Islet of Langerhans (tissue), 1 donor: ENCODE results near the gene RHO.

ENCODE experiments used
- FAIRE-seq: peaks from one replicate; lab custom pipeline; 2011; peaks lifted over from hg19 to GRCh38; lab: Jason Lieb, UNC

RHO gene

DNA sequence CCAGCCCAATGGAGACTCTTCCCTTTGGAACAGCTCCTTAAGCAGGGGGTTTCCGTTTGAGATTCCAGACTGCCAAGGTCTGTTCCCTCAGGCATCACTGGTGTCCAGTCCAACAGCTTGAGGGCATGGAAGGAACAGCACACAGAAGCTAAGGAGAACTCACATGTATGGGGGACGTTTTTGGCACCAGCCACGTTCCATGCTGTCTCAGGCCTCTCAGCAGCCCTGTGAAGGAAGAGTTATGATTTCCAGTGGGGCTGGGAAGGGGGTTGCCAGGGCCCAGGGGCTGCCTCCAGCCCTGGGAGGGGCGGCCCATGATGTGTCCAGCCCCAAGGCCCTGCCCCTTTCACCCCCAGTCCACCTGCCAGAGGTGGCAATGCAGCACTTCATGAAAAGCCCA lies 7.5 kb upstream of the RHO start:
- FAIRE-seq: no peak

DNA sequence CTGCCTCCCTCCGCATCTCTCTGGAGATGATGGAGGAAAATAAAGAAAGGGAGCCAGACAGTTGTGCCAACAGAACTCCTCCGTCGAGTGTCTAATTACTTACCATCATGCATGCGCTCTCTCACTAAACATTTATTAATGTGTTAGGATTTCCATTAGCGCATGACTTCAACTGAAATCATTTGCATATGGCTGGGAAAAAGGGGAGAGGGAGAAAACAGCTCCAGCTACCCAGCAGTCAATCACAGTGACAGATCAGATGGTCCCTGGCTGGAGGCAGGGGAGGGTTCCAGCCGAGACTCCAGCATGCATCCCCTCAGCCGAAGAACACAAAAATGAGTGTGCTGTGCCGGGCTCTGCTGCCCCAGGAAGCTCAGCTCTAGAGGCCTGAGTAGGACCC lies 6.8 kb upstream of the RHO start:
- FAIRE-seq: no peak

DNA sequence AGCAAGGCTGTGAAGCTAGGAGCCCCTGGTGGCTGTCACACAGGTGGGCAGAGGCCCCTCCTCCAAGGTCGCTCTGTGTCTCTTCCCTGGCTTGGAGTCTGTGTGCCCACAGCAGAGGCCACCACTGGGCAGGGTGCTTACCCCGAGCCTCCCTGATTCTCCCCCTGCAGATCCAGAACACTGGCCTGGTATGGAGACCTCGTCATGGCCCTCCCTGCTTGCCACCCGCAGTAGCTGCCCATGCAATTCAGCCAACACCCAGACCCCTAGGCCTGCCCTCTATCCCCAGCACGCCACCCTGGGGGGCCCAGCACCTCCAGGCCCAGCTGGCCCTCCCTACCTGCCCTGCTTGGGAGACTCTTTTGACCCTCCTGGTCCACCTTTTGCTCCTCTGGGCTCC lies 5.5 kb upstream of the RHO start:
- FAIRE-seq: no peak

DNA sequence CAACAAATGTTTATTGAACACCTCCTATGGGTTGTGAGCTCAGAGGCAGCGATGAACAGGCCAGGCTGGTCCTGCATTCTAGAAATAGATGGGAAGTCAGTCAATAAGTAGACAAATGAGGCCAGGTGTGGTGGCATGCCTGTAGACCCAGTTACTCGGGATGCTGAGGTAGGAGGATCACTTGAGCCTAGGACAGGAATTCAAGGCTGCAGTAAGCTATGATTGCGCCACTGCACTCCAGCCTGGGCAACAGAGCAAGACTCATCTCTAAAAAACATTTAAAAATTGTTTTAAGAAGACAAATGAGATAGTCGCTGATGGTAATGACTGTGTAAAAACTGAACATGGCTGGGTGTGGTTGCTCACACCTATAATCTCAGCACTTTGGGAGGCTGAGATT lies 4.4 kb upstream of the RHO start:
- FAIRE-seq: no peak

DNA sequence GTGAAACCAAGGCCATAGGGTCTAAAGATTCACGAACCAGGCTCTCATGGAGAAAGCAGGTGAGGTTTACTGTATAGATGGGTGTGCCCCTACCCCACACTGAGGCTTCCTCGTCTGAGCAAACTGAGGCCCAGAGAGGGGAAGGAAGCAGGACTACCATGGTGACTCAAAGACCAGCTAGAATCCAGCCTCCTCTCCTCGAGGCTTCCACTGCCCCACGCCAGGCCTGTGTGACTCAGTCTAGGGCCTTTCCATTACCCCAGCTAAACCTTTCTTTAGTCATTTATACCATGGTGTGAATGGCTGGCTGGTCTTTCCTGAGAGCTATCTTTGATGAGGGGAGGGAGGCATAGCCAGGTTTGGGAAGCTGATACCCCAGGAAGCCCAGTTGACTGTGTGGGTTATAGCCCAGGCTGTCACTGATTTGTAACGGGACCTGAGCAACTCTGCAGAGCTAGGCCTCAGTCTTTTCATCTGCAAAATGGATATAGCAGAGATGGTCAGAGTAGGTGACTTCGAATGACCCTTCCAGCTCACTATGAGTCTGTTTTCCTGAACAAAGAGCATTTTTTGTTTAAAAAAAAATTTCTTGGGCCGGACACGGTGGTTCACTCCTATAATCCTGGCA lies 3.0 kb upstream of the RHO start:
- no peak for FAIRE-seq

DNA sequence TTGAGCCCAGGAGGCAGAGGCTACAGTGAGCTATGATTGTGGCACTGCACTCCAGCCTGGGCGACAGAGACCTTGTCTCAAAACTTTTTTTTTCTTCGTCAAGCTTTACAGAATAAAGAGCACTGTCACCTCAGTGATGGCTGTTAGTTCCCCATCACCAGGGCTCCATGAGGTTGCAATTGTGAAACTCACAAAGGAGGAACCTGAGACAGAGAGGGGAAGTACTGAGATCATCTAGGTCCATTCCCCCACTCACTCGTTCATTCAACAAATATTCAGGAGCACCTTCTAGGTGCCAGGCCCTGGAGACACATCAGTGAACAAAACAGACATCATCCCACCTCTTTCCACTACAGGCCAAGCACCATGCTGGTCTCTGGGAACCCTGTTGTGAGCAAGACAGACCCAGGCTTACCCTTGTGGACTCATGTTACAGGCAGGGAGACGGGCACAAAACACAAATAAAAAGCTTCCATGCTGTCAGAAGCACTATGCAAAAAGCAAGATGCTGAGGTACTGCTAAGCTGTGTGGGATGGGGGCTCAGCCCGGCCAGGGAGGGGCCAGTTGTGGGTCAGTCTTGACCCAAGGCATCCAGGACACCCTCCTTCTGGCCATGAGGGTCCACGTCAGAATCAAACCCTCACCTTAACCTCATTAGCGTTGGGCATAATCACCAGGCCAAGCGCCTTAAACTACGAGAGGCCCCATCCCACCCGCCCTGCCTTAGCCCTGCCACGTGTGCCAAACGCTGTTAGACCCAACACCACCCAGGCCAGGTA lies 2.1 kb upstream of the RHO start:
- no peak for FAIRE-seq

DNA sequence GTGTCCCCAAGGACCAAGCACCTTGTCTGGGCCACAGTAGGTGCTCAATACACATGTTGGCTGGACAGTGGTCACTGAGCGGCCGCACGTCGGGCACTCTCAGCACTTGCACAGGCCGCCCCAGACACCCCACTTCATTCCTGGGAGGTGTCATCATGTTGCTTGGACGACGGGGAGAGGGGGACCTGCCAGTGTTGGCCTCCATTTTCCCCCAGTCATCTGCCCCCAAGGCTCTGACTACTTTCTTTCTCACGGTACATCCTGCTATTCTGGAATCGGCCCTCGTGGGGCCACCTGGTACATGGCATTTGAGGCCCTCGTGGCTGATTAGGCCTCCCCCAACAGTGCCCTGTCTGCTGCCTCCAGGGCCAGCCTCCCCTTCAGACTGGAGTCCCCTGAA lies 1.2 kb upstream of the RHO start:
- no peak for FAIRE-seq

DNA sequence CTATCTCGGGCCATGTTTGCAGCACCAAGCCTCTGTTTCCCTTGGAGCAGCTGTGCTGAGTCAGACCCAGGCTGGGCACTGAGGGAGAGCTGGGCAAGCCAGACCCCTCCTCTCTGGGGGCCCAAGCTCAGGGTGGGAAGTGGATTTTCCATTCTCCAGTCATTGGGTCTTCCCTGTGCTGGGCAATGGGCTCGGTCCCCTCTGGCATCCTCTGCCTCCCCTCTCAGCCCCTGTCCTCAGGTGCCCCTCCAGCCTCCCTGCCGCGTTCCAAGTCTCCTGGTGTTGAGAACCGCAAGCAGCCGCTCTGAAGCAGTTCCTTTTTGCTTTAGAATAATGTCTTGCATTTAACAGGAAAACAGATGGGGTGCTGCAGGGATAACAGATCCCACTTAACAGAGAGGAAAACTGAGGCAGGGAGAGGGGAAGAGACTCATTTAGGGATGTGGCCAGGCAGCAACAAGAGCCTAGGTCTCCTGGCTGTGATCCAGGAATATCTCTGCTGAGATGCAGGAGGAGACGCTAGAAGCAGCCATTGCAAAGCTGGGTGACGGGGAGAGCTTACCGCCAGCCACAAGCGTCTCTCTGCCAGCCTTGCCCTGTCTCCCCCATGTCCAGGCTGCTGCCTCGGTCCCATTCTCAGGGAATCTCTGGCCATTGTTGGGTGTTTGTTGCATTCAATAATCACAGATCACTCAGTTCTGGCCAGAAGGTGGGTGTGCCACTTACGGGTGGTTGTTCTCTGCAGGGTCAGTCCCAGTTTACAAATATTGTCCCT lies 1.2 kb downstream of the RHO start:
- no peak for FAIRE-seq

DNA sequence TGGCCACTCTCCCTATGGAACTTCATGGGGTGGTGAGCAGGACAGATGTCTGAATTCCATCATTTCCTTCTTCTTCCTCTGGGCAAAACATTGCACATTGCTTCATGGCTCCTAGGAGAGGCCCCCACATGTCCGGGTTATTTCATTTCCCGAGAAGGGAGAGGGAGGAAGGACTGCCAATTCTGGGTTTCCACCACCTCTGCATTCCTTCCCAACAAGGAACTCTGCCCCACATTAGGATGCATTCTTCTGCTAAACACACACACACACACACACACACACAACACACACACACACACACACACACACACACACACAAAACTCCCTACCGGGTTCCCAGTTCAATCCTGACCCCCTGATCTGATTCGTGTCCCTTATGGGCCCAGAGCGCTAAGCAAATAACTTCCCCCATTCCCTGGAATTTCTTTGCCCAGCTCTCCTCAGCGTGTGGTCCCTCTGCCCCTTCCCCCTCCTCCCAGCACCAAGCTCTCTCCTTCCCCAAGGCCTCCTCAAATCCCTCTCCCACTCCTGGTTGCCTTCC lies 1.9 kb downstream of the RHO start:
- no peak for FAIRE-seq

DNA sequence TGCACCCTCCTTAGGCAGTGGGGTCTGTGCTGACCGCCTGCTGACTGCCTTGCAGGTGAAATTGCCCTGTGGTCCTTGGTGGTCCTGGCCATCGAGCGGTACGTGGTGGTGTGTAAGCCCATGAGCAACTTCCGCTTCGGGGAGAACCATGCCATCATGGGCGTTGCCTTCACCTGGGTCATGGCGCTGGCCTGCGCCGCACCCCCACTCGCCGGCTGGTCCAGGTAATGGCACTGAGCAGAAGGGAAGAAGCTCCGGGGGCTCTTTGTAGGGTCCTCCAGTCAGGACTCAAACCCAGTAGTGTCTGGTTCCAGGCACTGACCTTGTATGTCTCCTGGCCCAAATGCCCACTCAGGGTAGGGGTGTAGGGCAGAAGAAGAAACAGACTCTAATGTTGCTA lies 2.4 kb downstream of the RHO start:
- FAIRE-seq: no peak

DNA sequence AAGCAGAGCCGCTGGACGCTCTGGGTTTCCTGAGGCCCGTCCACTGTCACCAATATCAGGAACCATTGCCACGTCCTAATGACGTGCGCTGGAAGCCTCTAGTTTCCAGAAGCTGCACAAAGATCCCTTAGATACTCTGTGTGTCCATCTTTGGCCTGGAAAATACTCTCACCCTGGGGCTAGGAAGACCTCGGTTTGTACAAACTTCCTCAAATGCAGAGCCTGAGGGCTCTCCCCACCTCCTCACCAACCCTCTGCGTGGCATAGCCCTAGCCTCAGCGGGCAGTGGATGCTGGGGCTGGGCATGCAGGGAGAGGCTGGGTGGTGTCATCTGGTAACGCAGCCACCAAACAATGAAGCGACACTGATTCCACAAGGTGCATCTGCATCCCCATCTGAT lies 3.3 kb downstream of the RHO start:
- FAIRE-seq: no peak

DNA sequence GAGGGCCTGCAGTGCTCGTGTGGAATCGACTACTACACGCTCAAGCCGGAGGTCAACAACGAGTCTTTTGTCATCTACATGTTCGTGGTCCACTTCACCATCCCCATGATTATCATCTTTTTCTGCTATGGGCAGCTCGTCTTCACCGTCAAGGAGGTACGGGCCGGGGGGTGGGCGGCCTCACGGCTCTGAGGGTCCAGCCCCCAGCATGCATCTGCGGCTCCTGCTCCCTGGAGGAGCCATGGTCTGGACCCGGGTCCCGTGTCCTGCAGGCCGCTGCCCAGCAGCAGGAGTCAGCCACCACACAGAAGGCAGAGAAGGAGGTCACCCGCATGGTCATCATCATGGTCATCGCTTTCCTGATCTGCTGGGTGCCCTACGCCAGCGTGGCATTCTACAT lies 3.8 kb downstream of the RHO start:
- FAIRE-seq: no peak

DNA sequence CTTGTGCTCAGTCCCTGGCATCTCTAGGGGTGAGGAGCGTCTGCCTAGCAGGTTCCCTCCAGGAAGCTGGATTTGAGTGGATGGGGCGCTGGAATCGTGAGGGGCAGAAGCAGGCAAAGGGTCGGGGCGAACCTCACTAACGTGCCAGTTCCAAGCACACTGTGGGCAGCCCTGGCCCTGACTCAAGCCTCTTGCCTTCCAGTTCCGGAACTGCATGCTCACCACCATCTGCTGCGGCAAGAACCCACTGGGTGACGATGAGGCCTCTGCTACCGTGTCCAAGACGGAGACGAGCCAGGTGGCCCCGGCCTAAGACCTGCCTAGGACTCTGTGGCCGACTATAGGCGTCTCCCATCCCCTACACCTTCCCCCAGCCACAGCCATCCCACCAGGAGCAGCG lies 5.0 kb downstream of the RHO start:
- FAIRE-seq: no peak

DNA sequence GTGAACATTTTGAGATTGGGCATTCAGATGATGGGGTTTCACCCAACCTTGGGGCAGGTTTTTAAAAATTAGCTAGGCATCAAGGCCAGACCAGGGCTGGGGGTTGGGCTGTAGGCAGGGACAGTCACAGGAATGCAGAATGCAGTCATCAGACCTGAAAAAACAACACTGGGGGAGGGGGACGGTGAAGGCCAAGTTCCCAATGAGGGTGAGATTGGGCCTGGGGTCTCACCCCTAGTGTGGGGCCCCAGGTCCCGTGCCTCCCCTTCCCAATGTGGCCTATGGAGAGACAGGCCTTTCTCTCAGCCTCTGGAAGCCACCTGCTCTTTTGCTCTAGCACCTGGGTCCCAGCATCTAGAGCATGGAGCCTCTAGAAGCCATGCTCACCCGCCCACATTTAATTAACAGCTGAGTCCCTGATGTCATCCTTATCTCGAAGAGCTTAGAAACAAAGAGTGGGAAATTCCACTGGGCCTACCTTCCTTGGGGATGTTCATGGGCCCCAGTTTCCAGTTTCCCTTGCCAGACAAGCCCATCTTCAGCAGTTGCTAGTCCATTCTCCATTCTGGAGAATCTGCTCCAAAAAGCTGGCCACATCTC lies 6.1 kb downstream of the RHO start:
- FAIRE-seq: no peak

DNA sequence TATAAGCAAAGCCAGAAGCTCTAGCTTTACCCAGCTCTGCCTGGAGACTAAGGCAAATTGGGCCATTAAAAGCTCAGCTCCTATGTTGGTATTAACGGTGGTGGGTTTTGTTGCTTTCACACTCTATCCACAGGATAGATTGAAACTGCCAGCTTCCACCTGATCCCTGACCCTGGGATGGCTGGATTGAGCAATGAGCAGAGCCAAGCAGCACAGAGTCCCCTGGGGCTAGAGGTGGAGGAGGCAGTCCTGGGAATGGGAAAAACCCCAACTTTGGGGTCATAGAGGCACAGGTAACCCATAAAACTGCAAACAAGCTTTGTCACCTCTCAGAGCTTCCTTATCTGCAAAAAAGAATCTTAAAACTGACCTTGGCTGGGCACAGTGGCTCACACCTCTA lies 6.6 kb downstream of the RHO start:
- no peak for FAIRE-seq

DNA sequence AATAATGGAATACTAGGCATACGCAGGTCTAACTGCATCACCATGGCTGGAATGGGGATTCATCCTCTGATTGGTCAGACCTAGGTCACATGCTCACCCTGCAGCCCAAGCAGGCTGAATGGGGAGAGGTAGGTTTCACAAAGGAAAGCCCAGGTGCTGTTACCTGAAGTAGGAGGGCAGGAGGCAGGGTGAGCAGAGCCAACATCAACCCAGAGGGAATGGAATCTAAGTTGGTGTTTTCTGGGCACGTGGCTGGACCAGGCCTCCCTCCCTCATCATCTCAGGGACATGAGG lies 7.9 kb downstream of the RHO start:
- no peak for FAIRE-seq

DNA sequence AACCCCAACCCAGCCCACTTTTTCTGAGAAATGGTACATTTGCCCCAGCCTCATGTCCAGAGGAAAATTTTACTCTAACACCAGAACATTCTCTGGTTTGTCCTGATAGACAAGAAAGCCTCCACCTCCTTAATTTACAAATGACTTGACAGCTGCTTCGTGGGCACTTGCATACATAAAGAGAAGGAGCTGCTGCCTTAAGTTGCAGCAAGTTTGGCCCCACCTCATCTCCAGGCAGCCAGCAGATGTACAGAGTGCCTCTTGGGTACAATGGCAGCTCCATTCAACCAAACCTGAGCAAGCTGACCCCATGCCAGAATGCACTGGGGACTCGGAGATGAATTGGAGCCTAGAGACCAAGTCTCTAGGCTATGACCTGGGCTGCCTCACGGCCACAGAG lies 8.4 kb downstream of the RHO start:
- no peak for FAIRE-seq

DNA sequence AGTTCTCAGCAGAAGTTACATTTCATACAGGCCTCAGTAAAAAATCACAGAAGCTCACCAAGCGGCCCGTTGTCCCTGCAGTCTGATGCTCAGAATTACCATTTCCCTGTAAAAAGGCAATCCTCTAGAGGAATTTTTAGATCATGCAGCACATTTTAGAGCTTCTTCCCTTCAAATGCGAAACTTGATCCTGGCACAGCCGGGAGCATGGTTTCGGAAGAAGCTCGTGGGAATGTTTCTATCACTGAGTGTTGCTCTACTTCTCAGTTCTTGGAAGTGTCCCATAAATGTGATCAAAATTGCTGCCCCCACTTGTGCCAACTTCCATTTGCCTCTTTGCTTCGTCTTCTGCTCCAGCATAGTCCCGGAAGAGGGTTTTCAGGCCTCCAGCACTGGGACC lies 10.8 kb downstream of the RHO start:
- FAIRE-seq: no peak

DNA sequence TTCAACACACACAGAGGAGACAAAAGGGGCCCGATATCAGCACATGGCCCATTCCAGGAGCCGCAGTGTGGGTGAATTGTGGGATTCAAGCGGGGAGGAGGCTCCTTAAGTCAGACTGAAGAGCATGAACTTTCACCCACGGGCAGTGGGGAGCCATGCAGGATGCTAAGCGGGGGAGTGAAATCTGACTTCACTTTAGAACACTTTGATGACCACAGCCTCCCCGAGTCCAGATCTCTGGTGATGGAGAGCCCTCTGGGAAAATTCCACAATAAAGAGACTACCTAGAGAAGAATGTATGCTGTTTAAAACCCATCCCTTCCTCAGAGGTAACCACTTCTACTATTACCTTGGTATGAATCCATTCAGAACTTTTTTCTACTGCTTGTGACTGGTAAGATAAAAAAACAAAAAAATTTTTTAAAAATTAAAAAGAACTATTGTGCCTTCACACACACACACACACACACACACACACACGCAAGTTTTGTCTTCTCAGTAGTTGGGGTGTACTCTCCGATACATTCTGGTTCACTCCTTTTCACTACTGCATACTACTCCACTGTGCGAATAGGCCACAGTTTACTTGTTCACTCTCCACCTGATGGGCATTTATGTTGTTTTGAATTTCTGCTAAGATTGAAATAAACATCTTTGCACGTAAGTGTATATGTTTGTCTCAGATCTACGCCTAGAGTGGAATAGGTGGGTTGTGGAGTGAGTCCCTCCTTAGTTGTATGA lies 12.5 kb downstream of the RHO start:
- no peak for FAIRE-seq

DNA sequence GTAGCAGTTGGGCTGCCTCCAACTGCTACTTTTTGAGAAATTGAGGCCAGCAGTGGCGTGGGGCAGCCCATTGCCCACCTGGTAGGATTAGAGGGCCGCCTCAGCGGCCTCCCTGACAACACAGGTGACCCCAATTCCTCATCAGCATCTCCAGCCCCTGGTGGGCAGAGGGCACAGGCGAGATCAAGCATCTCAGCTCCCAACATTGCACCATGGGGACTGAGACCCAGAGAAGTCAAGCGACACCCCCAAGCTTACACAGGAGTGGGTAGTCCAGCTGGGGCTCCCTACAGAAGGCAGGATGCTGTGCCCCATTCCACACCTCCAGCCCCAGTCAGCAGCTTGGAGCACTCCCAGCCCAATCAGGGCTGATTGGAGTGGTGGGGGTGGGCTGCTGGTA lies 14.3 kb downstream of the RHO start:
- no peak for FAIRE-seq

DNA sequence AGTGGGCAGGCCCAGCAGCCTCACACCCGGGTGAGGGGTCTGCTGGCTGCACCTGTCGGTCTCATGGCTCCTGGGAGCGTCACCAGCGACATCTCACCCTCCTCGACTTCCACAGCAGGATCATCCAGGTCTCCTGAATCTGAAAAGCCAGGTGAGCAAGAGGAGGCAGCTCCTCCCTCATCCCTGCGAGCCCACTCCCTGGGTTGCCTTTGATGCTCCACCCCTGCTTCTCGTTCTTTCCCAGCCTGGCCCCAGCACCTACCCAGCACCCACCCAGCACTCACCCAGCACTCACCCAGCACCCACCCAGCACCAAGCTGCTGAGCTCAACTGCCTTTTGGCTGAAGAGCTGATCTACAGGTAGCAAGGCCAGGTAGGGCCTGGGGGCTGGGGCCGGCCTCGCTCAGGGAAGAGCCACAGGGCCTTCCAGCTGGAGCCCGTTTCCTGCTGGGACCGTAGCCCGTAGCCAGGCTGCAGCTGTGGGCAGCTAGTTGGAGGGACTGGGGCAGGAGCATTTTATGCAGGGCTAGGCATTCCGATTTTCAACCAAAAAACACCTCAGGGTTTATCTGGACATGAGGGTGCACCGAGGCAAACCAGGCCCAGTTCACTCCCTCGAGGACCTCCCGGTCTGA lies 14.8 kb downstream of the RHO start, which contains the start of gene H1-8:
H1-8 (plus strand) TSS at position 20 of the 635 bp plus-strand sequence; CDS start at position 64, 44 bp downstream.
- FAIRE-seq: no peak

DNA sequence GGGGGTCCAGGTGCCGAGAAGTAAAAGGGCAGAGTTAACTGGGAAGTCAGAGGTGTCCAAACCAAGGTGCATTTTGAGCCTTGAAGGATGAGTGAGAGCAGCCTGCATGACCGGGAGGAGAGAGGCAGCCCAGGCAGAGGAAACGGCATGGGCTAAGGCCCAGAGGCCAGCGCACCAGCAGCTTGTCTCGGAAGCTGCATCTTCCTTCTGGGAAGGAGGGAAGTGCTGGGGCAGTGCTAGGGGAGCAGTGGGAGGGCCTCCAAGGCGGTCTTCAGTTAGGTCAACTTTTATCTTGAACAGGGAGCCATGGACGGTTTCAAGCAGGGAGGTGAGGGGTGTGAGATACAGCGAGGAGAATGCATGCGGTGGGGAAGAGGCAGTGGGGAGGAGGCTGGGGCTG lies 15.6 kb downstream of the RHO start:
- FAIRE-seq: no peak
